Naive thymus-derived CD8-positive, alpha-beta T cell (primary cell): ENCODE data around the gene KATNAL2. TPM values are rescaled to one million over a fixed set of nuclear protein-coding genes. Genes with fewer than 3 reads are reported as not detected.

Experiments
- ATAC-seq, 2 donors: fragments of 150-1000 bp; cut with Tn5 transposase in 1 of 2; sonication (Bioruptor Pico), chemical (Tn5 transposase) in 1 of 2; 1 replicate in 1 of 2; 2 replicates in 1 of 2; pipeline ENCODE4 v1.10.0; 2021; ENCODE audit warnings: mild to moderate bottlenecking in 2 of 2, moderate library complexity in 2 of 2
- POLR2A ChIA-PET: fragments of 350-600 bp; sonication (Branson Sonifier 250); formaldehyde crosslinking; loops from one replicate; lab custom pipeline; 2021; ENCODE audit warnings: antibody characterized with exemption; lab: Charles Lee
- DNase-seq, 10 donors: peaks; one replicate each; pipeline versions ENCODE4 v3.0.0 to v3.0.0-alpha.2; 2020 to 2022
- H3K27ac Mint-ChIP-seq, 10 donors: one replicate each; pipeline ENCODE4 v1.8.0; 2020 to 2022; ENCODE audit warnings: mild to moderate bottlenecking in 10 of 10, mixed read lengths in 10 of 10, moderate library complexity in 4 of 10, inconsistent platforms in 1 of 10
- H3K27me3 Mint-ChIP-seq, 5 donors: one replicate each; pipeline ENCODE4 v1.8.0; 2021 to 2022; ENCODE audit warnings: mixed read lengths in 5 of 5
- H3K36me3 Mint-ChIP-seq, 3 donors: one replicate each; pipeline ENCODE4 v1.8.0; 2020 to 2022; ENCODE audit warnings: mixed read lengths in 3 of 3, mild to moderate bottlenecking in 2 of 3, inconsistent platforms in 1 of 3
- H3K4me1 Mint-ChIP-seq, 4 donors: one replicate each; pipeline ENCODE4 v1.8.0; 2021 to 2022; ENCODE audit warnings: mixed read lengths in 4 of 4
- H3K4me3 Mint-ChIP-seq, 10 donors: one replicate each; pipeline ENCODE4 v1.8.0; 2020 to 2022; ENCODE audit warnings: mild to moderate bottlenecking in 10 of 10, mixed read lengths in 10 of 10, moderate library complexity in 6 of 10, inconsistent platforms in 1 of 10
- H3K9me3 Mint-ChIP-seq, 9 donors: one replicate each; pipeline ENCODE4 v1.8.0; 2020 to 2022; ENCODE audit warnings: mixed read lengths in 9 of 9, mild to moderate bottlenecking in 3 of 9, inconsistent platforms in 1 of 9, moderate library complexity in 1 of 9
- polyA plus RNA-seq, 3 donors: library from polyadenylated mRNA; unstranded; fragments of 300-500 nt; fragmentation: Illumina TruSeq; gene quantifications; one replicate each; pipeline ENCODE4 v1.2.3, GENCODE V29; 2021
- total RNA-seq, 8 experiments: library from RNA in 2 of 8; stranded (reverse) in 2 of 8; gene quantifications; one replicate each; pipeline ENCODE4 v1.2.3 and lab custom pipeline; 2021 to 2026

The KATNAL2 gene
- total and polyA plus RNA-seq, 5 experiments from 2014 or later: 0.11 to 2.2 (median 1.1) TPM

GRCh38 chr18:47150029-47150823, 232.8 kb downstream of the KATNAL2 start, which contains the start of gene HDHD2:
TSS of gene HDHD2 (minus strand) at chr18:47150500. CDS start at chr18:47136439, 14,061 bp downstream.
- H3K9me3 Mint-ChIP-seq: no peaks in the 10 kb centered on the region
- H3K36me3 Mint-ChIP-seq: peaks cover 0 to 13% (median 12%) of the 10 kb centered on the region in 3 donors
- no peaks in the 10 kb centered on the region for H3K27me3 Mint-ChIP-seq
- peak within 1 kb of the TSS; percentile 92 to 99 (median 96) for H3K4me3 Mint-ChIP-seq
- peak; percentile 79 to 86 for ATAC-seq
- DNase-seq: peak; percentile 49 to 77 (median 67)
- H3K27ac Mint-ChIP-seq: peak within 1 kb of the TSS; percentile 96 to 99 (median 98)
- H3K4me1 Mint-ChIP-seq: peaks cover 29 to 62% (median 53%) of the 10 kb centered on the region in 4 donors
- POLR2A ChIA-PET: interaction anchor here (0.6 to 1.4 kb wide), 7 partner anchors 8 to 1734 kb away, joined by 3 to 4 read pairs (median 3); partner anchors contain the start of genes KATNAL2 and PIAS2

GRCh38 chr18:47150824-47151366, 233.5 kb downstream of the KATNAL2 start:
- POLR2A ChIA-PET: interaction anchor here (0.8 to 1.4 kb wide), 5 partner anchors 9 to 1050 kb away, joined by 3 to 4 read pairs (median 3); partner anchors contain the start of genes KATNAL2 and PIAS2
- Mint-ChIP-seq H3K27me3 (no peaks in the 10 kb centered on the region), H3K4me3 (peak overlapping the region; percentile 92 to 99 (median 96)), H3K4me1 (peaks cover 29 to 55% (median 47%) of the 10 kb centered on the region in 4 donors), H3K9me3 (no peaks in the 10 kb centered on the region), H3K27ac (peak overlapping the region; percentile 96 to 99 (median 98)), H3K36me3 (peaks cover 0 to 19% (median 11%) of the 10 kb centered on the region in 3 donors)
- DNase-seq (peak in 1 of 10 donors; percentile 6), ATAC-seq (no peak)

GRCh38 chr18:47151439-47151838, 234.0 kb downstream of the KATNAL2 start:
- Mint-ChIP-seq H3K27me3 (no peaks in the 10 kb centered on the region), H3K27ac (peak overlapping the region; percentile 96 to 99 (median 98)), H3K9me3 (no peaks in the 10 kb centered on the region), H3K4me3 (peak overlapping the region; percentile 92 to 99 (median 96)), H3K4me1 (peaks cover 27 to 49% (median 41%) of the 10 kb centered on the region in 4 donors), H3K36me3 (peaks cover 0 to 24% (median 14%) of the 10 kb centered on the region in 3 donors)
- ATAC-seq: no peak
- POLR2A ChIA-PET: no interaction called here
- no peak for DNase-seq

Other genes with a start within 250 kb of the KATNAL2 start
- under 1 TPM in 1 of 2 experiments, not detected in 1; 0.25 TPM for gene ST8SIA5, start 160.5 kb upstream of the KATNAL2 start, total RNA-seq
- gene ST8SIA5, start 160.5 kb upstream of the KATNAL2 start, polyA plus RNA-seq: not detected
- 10 to 100 TPM; 40.6 to 45.4 TPM for gene PIAS2, start 95 bp upstream of the KATNAL2 start, total RNA-seq
- 10 to 100 TPM; 16.5 to 22.8 (median 20.7) TPM for gene PIAS2, start 95 bp upstream of the KATNAL2 start, polyA plus RNA-seq
- not detected for gene ELOA2, start 118.0 kb downstream of the KATNAL2 start, total RNA-seq
- not detected for gene ELOA2, start 118.0 kb downstream of the KATNAL2 start, polyA plus RNA-seq
- 10 to 100 TPM; 33.5 to 34.9 TPM for gene HDHD2, start 232.9 kb downstream of the KATNAL2 start, total RNA-seq
- gene HDHD2, start 232.9 kb downstream of the KATNAL2 start, polyA plus RNA-seq: 10 to 100 TPM; 45.2 to 52.3 (median 50.8) TPM